HEK293 (cell line): Measurements from ENCODE around the gene GPLD1.
A peak's percentile ranks its signal among the peaks of the same experiment; 100 is the strongest.

Source experiments
- CTCF ChIA-PET: fragments of 350-600 bp; formaldehyde crosslinking; extraction: SDS; loops from one replicate; lab custom pipeline; 2021; ENCODE audit warnings: antibody characterized with exemption; lab: Yijun Ruan, JAX
- POLR2A ChIA-PET: fragments of 300-600 bp; formaldehyde crosslinking; extraction: SDS; loops from one replicate; lab custom pipeline; 2020; ENCODE audit warnings: antibody characterized with exemption, inconsistent platforms; lab: Yijun Ruan, JAX
- H3K27ac ChIP-seq: fragments of 200-500 bp; sonication (Bioruptor generic); 2 replicates; pipeline ENCODE4 v1.5.1; 2014; ENCODE audit warnings: low read depth, low read length, control low read depth, inconsistent platforms; ENCODE audit errors: extremely low read depth
- H3K36me3 ChIP-seq, 2 experiments: fragments of 200-500 bp in 1 of 2; sonication (Bioruptor generic) in 1 of 2; 1 replicate in 1 of 2; 2 replicates in 1 of 2; pipeline ENCODE4 v1.5.1; 2014 to 2017; ENCODE audit warnings: inconsistent platforms in 2 of 2, low read length in 2 of 2; ENCODE audit not compliant: control insufficient read depth in 2 of 2, insufficient read depth in 1 of 2
- H3K4me1 ChIP-seq: fragments of 200-500 bp; sonication (Bioruptor generic); 2 replicates; pipeline ENCODE4 v1.5.1; 2014; ENCODE audit warnings: mild to moderate bottlenecking, low read length, inconsistent platforms; ENCODE audit not compliant: control insufficient read depth, insufficient read depth
- H3K4me3 ChIP-seq: 2 replicates; pipeline ENCODE4 v1.5.1; 2011; ENCODE audit warnings: low read depth, mild to moderate bottlenecking, control low read depth, low read length, moderate library complexity
- H3K9me3 ChIP-seq: fragments of 200-500 bp; sonication (Bioruptor generic); 2 replicates; pipeline ENCODE4 v1.5.1; 2014; ENCODE audit warnings: low read depth, low read length, inconsistent platforms; ENCODE audit not compliant: control insufficient read depth, insufficient read depth
- EGR2 ChIP-seq: fragments of 450-650 bp; formaldehyde crosslinking; IDR thresholded peaks from 2 replicates; pipeline ENCODE4 v1.5.1; 2016; ENCODE audit warnings: low read depth, missing biosample characterization, missing genetic modification characterization
- GLI2 ChIP-seq: fragments of 450-650 bp; formaldehyde crosslinking; IDR thresholded peaks from 2 replicates; pipeline ENCODE4; 2017; ENCODE audit warnings: missing biosample characterization, missing genetic modification characterization, low read depth, borderline replicate concordance
- GLIS2 ChIP-seq: fragments of 450-650 bp; formaldehyde crosslinking; IDR thresholded peaks from 2 replicates; pipeline ENCODE4 v1.5.1; 2016; ENCODE audit warnings: missing biosample characterization, missing genetic modification characterization
- PRDM1 ChIP-seq: fragments of 450-650 bp; formaldehyde crosslinking; IDR thresholded peaks from 2 replicates; pipeline ENCODE4; 2016; ENCODE audit warnings: missing biosample characterization, missing genetic modification characterization
- SP7 ChIP-seq: fragments of 450-650 bp; formaldehyde crosslinking; IDR thresholded peaks from 2 replicates; pipeline ENCODE4 v1.5.1; 2016; ENCODE audit warnings: missing biosample characterization, missing genetic modification characterization
- ZBTB21 ChIP-seq: fragments of 450-650 bp; formaldehyde crosslinking; IDR thresholded peaks from 2 replicates; pipeline ENCODE4 v1.5.1; 2017; ENCODE audit warnings: missing biosample characterization, missing genetic modification characterization
- ZFHX2 ChIP-seq: fragments of 450-650 bp; formaldehyde crosslinking; conservative IDR thresholded peaks from 2 replicates; pipeline ENCODE4 v1.5.1; 2016; ENCODE audit warnings: missing biosample characterization, missing genetic modification characterization
- ZNF121 ChIP-seq: fragments of 450-650 bp; formaldehyde crosslinking; IDR thresholded peaks from 2 replicates; pipeline ENCODE4 v1.5.1; 2016; ENCODE audit warnings: missing biosample characterization, missing genetic modification characterization
- ZNF155 ChIP-seq: fragments of 450-650 bp; formaldehyde crosslinking; IDR thresholded peaks from 2 replicates; pipeline ENCODE4 v1.5.1; 2016; ENCODE audit warnings: missing biosample characterization, missing genetic modification characterization
- ZNF211 ChIP-seq: fragments of 450-650 bp; formaldehyde crosslinking; IDR thresholded peaks from 2 replicates; pipeline ENCODE4 v1.5.1; 2016; ENCODE audit warnings: low read depth, missing biosample characterization, missing genetic modification characterization
- ZNF292 ChIP-seq: fragments of 450-650 bp; formaldehyde crosslinking; IDR thresholded peaks from 2 replicates; pipeline ENCODE4 v1.5.1; 2016; ENCODE audit warnings: low read depth, missing biosample characterization, missing genetic modification characterization, borderline replicate concordance
- ZNF341 ChIP-seq: fragments of 450-650 bp; formaldehyde crosslinking; IDR thresholded peaks from 2 replicates; pipeline ENCODE4; 2016; ENCODE audit warnings: low read depth, missing biosample characterization, missing genetic modification characterization
- ZNF610 ChIP-seq: fragments of 450-650 bp; formaldehyde crosslinking; IDR thresholded peaks from 2 replicates; pipeline ENCODE4 v1.5.1; 2016; ENCODE audit warnings: missing biosample characterization, missing genetic modification characterization, borderline replicate concordance
- ZSCAN16 ChIP-seq: fragments of 450-650 bp; formaldehyde crosslinking; IDR thresholded peaks from 2 replicates; pipeline ENCODE4 v1.5.1; 2016; ENCODE audit warnings: missing biosample characterization, missing genetic modification characterization
- TF ChIP-seq, protein P1 (sequence below): fragments of 450-650 bp; formaldehyde crosslinking; IDR thresholded peaks from 2 replicates; pipeline ENCODE4 v1.5.1; 2016; ENCODE audit warnings: missing biosample characterization, missing genetic modification characterization

The GPLD1 gene

GRCh38 chr6:24394780-24395437 lies 94.5 kb downstream of the GPLD1 start:
- Histone ChIP-seq H3K4me3 (no peak overlapping the region), H3K36me3 (no peaks in the 10 kb centered on the region), H3K4me1 (no peaks in the 10 kb centered on the region), H3K9me3 (no peaks in the 10 kb centered on the region), H3K27ac (no peak overlapping the region)
- POLR2A ChIA-PET: no interaction called here
- peak; percentile 51 for TF ChIP-seq ZFHX2
- TF ChIP-seq ZNF610: no peak
- TF ChIP-seq, protein P1, sequence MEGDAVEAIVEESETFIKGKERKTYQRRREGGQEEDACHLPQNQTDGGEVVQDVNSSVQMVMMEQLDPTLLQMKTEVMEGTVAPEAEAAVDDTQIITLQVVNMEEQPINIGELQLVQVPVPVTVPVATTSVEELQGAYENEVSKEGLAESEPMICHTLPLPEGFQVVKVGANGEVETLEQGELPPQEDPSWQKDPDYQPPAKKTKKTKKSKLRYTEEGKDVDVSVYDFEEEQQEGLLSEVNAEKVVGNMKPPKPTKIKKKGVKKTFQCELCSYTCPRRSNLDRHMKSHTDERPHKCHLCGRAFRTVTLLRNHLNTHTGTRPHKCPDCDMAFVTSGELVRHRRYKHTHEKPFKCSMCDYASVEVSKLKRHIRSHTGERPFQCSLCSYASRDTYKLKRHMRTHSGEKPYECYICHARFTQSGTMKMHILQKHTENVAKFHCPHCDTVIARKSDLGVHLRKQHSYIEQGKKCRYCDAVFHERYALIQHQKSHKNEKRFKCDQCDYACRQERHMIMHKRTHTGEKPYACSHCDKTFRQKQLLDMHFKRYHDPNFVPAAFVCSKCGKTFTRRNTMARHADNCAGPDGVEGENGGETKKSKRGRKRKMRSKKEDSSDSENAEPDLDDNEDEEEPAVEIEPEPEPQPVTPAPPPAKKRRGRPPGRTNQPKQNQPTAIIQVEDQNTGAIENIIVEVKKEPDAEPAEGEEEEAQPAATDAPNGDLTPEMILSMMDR (tag by site-specific recombination): no peak
- TF ChIP-seq ZNF292: no peak
- peak; percentile 55 for TF ChIP-seq EGR2 (tag by site-specific recombination)
- CTCF ChIA-PET: interaction anchor here (2.4 to 3.7 kb wide), 2 partner anchors 112 to 113 kb away, joined by 12 to 33 read pairs; no protein-coding TSS in a partner anchor

DNA sequence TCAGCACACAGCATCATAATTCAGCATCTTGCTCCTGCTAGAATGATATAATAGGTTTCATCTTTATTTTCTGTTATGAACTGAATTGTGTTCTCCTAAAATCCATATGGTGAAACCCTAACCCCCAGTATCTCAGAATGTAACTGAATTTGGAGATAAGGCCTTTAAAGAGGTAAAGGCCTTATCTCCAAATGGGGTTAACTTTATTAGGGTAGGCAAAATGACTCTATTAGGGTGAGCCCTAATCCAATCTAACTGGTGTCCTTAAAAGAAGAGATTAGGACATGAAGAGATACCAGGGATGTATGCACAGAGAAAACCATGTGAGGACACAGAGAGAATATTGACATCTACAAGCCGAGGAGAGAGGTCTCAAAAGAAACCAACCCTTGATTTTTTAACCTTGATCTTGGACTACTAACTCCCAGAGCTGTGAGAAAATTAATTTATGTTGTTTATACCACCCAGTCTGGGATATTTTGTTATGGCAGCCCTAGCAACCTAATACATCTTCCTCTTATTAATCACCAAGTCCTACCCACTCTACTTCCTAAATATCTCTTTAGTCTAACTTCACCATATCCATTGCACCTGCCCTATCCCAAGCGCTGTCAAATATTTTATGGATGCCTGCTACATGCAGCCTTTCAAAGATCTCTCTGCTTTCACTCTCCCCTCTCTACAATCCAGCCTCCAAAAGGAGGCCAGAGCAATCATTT lies 95.2 kb downstream of the GPLD1 start:
- CTCF ChIA-PET: interaction anchor here (3.7 kb wide), 1 partner anchor 112 kb away, joined by 33 read pairs; no protein-coding TSS in a partner anchor
- POLR2A ChIA-PET: no interaction called here
- TF ChIP-seq ZNF341 (tag by site-specific recombination): no peak
- no peak for TF ChIP-seq ZNF155 (tag by site-specific recombination)
- TF ChIP-seq ZNF211: no peak
- no peak for TF ChIP-seq SP7 (tag by site-specific recombination)
- Histone ChIP-seq H3K9me3 (no peaks in the 10 kb centered on the region), H3K4me1 (no peaks in the 10 kb centered on the region), H3K4me3 (no peak overlapping the region), H3K36me3 (no peaks in the 10 kb centered on the region), H3K27ac (no peak overlapping the region)

GRCh38 chr6:24391756-24392405 lies 97.5 kb downstream of the GPLD1 start:
- Histone ChIP-seq H3K36me3 (no peaks in the 10 kb centered on the region), H3K4me3 (no peak overlapping the region), H3K9me3 (no peaks in the 10 kb centered on the region), H3K4me1 (no peaks in the 10 kb centered on the region), H3K27ac (no peak overlapping the region)
- ChIA-PET CTCF (interaction anchor here (0.8 to 3.7 kb wide), 4 partner anchors 11 to 117 kb away, joined by 3 to 33 read pairs (median 6); partner anchors contain the start of gene MRS2), POLR2A (interaction anchor here (2.0 kb wide), 1 partner anchor 10 kb away, joined by 6 read pairs; the partner anchor contains the start of gene MRS2)
- TF ChIP-seq PRDM1 (tag by site-specific recombination): no peak

DNA sequence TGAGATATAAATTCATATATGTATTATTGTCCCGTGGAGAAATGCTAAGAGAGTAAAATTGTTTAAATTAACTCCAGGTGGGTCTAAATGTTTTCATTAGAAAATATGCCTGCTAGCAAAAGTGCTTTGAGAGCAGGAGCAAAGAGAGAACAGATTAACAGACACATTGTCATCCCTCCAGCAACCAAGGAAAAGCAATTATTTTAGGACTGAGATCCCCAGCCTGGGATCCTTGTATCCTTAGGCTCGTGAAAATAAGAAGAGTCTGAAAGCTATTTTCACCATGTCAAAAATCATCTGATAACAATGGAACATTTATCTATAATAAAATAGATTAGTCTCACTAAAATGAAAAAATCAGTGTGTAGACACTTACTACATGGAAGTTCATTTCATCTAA lies 98.2 kb downstream of the GPLD1 start:
- CTCF ChIA-PET: interaction anchor here (0.7 to 3.7 kb wide), 4 partner anchors 31 to 109 kb away, joined by 3 to 33 read pairs (median 6); no protein-coding TSS in a partner anchor
- H3K4me1 ChIP-seq: no peaks in the 10 kb centered on the region
- POLR2A ChIA-PET: no interaction called here
- H3K36me3 ChIP-seq: no peaks in the 10 kb centered on the region
- no peak overlapping the region for H3K4me3 ChIP-seq
- H3K27ac ChIP-seq: no peak overlapping the region
- H3K9me3 ChIP-seq: no peaks in the 10 kb centered on the region
- TF ChIP-seq ZNF121 (tag by site-specific recombination) (no peak), GLI2 (no peak), ZBTB21 (tag by site-specific recombination) (no peak), ZSCAN16 (tag by site-specific recombination) (no peak), GLIS2 (tag by site-specific recombination) (no peak)
